HG03378 (cell line): ENCODE measurements around the gene ZBTB46.
"Not testable (repeated sequence)": the region's sequence is repeated elsewhere in the genome, so short reads cannot be mapped to it uniquely, and the experiment has no call there.

Experiments
- ATAC-seq: cut with Tn5 transposase; IDR thresholded peaks from one replicate; pipeline ENCODE4 v1.9.1; 2021; ENCODE audit warnings: mild to moderate bottlenecking, moderate library complexity; ENCODE audit not compliant: unreplicated experiment

The ZBTB46 gene, protein sequence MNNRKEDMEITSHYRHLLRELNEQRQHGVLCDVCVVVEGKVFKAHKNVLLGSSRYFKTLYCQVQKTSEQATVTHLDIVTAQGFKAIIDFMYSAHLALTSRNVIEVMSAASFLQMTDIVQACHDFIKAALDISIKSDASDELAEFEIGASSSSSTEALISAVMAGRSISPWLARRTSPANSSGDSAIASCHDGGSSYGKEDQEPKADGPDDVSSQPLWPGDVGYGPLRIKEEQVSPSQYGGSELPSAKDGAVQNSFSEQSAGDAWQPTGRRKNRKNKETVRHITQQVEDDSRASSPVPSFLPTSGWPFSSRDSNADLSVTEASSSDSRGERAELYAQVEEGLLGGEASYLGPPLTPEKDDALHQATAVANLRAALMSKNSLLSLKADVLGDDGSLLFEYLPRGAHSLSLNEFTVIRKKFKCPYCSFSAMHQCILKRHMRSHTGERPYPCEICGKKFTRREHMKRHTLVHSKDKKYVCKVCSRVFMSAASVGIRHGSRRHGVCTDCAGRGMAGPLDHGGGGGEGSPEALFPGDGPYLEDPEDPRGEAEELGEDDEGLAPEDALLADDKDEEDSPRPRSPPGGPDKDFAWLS

GRCh38 chr20:63830841-63831588 lies at the start of gene ZBTB46:
Gene ZBTB46, minus strand, starts transcription at chr20:63831264. Its CDS starts 40,507 bp downstream, at chr20:63790757.
- ATAC-seq, result no peak

DNA sequence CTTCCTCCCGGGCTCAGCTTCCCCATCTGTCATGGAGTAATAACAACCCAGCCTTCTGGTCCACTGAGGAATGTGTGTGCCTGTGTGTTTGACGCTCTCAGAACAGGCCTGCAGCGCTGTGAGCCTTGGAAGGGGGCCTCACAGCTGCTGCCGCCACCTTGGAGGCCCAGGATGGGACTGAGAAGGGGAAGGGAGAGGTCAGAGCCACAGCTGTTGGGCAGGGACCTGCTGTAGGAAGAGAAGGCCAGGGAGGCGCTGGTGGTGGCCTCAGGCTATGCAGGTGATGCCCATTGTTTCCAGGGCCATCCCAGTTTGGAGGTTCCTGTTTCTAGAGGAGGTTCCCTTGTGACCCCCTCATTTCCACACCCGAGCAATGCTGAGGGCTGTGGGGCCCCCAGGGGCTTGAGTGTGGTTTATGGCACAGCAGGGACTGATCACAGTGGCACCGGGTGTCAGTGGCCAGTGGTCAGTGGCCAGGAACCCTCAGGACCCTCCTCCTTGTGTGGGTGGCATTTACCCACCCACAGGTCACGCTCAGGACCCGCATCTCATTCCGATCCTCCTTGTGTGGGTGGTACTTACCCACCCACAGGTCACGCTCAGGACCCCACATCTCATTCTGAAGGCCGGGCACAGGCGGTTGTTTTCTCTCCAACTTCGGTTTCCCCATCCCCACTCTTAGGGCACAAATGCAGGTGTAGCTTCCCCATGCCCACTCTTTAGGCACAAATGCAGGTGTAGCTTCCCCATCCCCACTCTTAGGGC lies 48.0 kb upstream of the ZBTB46 start:
- no peak for ATAC-seq

DNA sequence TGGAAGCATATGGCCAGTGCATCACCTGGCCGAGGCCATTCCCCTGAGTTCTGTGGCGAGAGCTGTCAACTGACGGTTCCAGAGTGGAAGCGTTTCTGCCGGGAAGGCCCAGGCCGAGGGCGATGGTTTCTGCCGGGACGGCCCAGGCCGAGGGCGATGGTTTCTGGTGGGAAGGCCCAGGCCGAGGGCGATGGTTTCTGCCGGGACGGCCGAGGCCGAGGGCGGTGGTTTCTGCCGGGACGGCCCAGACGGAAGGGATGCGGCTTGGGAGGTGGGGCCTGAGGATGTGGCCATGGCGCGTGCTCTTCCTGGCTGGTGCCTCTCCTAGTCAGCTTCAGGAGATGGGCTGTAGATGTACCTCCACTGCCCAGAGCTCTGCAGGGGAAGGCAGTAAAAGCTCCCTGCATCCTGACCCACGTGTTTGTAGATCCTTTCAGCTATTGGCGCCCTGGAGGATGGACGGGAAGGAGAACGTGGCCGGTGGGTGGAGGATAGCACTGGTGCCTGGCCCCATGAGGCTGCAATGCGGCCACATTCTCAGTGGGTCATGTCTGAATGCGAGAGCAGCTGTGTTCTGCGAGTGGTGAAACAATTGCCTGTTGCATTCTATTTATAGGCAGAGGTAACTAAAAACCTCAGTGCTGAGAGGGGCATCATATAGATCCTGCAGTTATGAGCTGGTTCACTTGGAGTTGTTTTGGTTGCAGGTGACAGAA lies 46.8 kb upstream of the ZBTB46 start:
- no peak for ATAC-seq

DNA sequence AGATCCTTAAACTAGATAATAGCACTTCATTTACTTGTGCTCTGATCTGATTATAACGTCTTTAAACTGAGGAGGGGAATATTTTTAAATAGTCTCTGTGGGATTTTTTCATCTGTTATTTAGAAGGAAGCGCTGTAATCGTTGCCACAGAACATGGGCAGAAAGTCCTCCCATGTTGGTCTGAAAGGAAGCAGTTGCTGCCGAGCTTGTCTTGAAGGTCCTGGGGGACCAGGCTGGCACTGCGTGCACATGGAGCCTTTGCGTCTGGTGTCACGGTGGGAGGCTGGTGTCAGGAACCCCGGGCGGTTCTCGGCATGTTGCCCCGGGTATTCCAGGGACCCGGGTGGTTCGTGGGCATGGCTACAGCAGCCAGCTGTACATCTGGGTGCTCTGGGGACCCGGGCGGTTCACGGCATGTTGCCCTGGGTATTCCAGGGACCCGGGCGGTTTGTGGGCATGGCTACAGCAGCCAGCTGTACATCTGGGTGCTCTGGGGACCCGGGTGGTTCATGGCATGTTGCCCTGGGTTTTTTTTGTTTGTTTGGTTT lies 45.5 kb upstream of the ZBTB46 start:
- ATAC-seq, result no peak

GRCh38 chr20:63874241-63874640 lies 43.2 kb upstream of the ZBTB46 start:
- not testable (repeated sequence) for ATAC-seq

DNA sequence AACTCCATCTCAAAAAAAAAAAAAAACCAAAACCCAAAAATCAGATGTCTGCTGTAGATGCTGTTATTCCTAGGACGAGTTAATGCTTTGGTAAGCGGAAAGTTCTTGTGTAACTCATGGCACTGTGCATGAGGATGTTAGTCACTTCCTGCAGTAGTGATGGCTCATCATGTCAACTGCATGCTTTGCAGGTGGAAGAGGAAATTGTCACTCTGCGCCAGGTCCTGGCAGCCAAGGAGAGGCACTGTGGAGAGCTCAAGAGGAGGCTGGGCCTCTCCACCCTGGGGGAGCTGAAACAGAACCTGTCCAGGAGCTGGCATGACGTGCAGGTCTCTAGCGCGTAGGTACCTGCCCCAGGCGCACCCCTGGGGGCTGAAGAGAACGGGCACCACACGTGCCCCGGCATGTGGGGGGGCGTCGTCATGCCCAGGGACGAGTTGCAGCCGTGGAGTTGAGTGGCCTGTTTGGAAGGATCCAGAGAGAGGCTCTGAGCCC lies 42.5 kb upstream of the ZBTB46 start:
- no peak for ATAC-seq

GRCh38 chr20:63868264-63868663 lies 37.2 kb upstream of the ZBTB46 start:
- no peak for ATAC-seq

GRCh38 chr20:63867042-63867441 lies 36.0 kb upstream of the ZBTB46 start:
- ATAC-seq, result not testable (repeated sequence)

DNA sequence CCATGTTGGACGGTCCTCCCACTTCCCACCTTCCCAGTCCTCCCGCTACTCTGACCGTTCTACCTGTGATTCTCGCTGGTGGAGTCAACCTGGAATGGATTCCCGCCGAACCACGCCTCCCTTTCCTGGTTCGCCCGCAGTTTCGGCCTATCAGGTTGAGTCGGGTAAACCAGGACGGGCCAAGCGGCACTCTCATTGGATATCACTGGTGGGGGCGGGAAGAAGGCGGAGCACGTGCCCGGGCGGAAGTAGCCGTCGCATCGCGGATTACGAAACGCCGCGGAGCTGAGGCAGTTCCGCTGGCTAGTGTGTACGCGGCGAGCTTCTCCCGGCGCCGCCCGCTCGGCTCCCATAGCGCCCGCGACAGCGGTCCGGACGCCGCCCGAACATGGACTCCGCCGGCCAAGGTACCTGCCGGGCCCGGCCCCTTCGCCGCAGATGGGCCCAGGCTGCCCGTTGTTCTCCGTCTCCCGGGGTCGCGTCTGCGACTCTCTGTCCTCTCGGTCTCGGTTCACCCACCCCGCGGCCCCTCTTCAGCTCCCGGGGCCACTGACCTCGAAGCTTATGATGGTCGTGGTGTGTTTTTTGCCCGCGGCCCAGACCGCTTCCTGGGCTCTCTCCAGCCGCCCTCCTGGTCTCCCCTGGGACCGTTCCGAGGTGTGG lies 34.0 kb upstream of the ZBTB46 start, which contains the start of gene TPD52L2:
Gene TPD52L2 (plus strand): TSS at position 293 of the 663 bp plus-strand sequence. CDS start 96 bp downstream, at position 389.
- ATAC-seq, result peak; percentile 75

- ATAC-seq, result no peak
Observed at GRCh38 chr20:63864545-63864977, 33.5 kb upstream of the ZBTB46 start.

DNA sequence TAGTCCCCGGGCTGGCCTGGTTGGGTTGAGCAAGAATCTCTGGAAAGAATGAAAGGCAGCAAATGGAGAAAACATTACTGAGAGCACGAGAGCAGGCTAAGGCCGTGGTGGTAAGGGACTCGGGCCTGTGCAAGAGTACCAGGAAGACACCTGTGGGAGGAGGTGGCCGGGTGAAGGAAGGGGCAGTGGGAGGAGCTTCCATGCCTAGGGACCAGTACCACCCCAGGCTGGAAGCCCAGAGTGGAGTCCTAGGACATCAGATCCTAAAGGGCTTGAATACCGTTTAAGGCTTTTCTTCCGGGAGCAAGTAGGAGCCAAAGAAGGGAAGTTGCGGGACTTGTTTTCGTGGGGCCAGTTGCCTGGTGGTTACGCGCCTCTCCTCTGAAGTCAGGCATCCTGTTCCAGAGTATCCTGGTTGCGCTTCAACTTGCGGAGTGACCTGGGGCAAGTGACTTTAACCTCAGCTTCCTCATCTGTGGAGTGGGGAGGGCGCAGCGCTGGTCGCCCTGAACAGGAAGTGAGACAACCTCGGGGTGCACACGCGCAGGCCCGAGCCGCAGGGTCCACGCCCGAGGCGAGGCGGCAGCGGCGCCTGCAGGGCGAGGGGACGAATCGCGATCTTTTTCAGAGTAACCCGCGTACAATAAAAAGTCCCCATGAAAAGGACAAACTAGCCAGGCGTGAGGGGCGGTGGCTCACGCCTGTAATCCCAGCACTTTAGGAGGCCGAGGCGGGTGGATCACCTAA lies 32.9 kb upstream of the ZBTB46 start:
- ATAC-seq, result peak; percentile 52

DNA sequence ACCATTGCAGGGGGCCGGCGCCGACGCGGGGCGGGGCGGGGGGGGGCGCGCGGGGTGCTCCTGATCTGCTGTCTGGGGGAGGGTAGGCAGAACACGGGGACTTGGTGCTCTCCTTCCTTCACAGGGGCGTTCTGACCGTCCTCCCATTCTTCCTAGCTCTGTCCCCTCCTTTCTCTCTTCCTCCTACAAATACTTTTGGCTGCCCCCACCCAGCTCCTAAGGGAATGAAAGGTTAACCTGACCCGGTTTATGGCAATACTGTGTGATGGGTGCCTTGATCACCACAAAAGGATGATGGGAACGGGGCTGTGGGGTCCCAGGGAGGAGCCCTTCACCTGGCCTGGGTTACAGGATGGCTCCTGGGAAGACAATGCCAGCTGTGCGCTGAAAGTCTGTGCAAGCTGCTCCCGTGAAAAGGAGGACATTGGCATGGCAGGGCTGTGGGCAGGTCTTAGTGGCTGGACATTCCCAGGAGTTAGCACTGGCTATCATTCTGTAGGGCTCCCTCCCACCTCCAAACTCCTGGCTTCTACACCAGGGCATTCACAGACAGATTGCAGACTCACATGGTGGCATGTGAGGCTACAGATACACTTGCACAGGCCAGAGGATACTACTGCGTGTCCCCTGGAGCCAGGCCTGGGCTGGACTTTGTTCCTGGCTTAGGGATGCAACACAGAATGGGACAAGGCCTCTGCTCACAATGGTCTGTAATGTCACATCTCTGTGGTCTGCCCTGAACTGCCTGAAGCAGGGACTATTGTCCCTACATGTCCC lies 32.1 kb upstream of the ZBTB46 start:
- no peak for ATAC-seq

DNA sequence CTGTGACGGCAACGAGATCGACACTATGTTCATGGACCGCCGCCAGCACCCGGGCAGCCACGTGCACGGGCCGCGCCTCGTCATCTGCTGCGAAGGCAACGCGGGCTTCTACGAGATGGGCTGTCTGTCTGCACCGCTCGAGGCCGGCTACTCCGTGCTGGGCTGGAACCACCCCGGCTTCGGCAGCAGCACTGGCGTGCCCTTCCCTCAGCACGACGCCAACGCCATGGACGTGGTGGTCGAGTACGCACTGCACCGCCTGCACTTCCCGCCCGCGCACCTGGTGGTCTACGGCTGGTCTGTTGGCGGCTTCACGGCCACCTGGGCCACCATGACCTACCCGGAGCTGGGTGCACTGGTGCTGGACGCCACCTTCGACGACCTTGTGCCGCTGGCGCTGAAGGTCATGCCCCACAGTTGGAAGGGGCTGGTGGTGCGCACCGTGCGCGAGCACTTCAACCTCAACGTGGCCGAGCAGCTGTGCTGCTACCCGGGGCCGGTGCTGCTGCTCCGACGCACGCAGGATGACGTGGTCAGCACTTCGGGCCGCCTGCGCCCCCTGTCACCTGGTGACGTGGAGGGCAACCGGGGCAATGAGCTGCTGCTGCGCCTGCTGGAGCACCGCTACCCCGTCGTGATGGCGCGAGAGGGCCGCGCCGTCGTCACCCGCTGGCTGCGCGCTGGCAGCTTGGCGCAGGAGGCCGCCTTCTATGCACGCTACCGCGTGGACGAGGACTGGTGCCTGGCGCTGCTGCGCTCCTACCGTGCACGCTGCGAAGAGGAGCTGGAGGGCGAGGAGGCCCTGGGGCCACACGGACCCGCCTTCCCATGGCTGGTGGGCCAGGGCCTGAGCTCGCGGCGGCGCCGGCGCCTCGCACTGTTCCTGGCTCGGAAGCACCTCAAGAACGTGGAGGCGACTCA lies 31.2 kb upstream of the ZBTB46 start:
- no peak for ATAC-seq

- ATAC-seq, result no peak
Observed at GRCh38 chr20:63861365-63861934, 30.4 kb upstream of the ZBTB46 start, which contains the start of gene ABHD16B. Gene ABHD16B, plus strand, starts transcription at chr20:63861498. Its CDS starts 43 bp downstream, at chr20:63861541.

DNA sequence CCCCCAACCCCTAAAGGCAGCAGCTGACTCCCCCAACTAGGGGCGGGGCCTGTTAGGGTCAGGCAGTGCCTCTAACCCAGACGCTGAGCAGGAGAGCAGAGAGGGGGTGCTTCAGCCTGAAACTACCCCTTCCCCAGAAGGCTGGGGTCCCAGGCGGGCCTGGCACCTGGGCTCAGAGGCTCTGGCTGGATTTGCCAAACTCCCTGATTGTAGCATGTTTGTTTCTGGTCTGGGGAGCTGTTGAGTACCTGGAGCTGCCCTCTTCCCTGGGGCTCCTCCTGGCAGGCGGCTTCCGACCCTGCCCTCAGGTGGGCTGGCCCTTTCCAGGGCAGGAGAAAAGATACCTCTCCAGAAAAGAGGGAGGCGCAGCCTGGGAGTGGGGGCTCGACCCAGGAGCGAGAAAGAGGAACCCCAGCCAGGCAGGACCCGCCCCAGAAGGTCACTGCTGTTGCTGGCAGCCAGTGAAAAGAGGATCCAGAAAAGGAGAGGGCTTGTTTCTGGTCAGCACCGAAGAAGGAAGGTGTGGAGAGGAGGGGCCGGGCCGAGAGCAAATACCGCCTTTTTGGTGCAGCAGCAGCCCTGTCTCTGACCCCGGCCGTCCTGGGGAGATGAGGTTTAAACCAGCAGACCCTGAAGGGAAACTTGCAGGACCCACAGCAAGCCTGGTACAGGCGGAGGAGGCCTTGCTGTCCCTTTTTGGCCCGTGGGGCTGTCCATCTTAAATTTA lies 29.4 kb upstream of the ZBTB46 start:
- no peak for ATAC-seq
